PFSK-1 (cell line): ENCODE results near the gene GALNT18.

ENCODE experiments used
- FOXP2 ChIP-seq: optimal IDR thresholded peaks from 2 replicates; pipeline ENCODE3; 2011; ENCODE audit warnings: borderline replicate concordance, control low read depth, inconsistent platforms; ENCODE audit not compliant: insufficient read depth; ENCODE audit errors: extremely low read length, extremely low read depth
- POLR2AphosphoS5 ChIP-seq: IDR thresholded peaks from 2 replicates; pipeline ENCODE4 v1.6.1; 2012; ENCODE audit warnings: low read depth, mild to moderate bottlenecking, control low read depth, low read length, moderate library complexity
- REST ChIP-seq, 2 experiments: IDR thresholded peaks; 2 replicates each; pipeline versions ENCODE4 v1.6.1 to v1.8.0; 2011 to 2012; ENCODE audit warnings: low read depth in 2 of 2, low read length in 2 of 2, control low read depth in 1 of 2, inconsistent platforms in 1 of 2, mild to moderate bottlenecking in 1 of 2, moderate library complexity in 1 of 2; ENCODE audit not compliant: insufficient read depth in 1 of 2
- SIN3A ChIP-seq: IDR thresholded peaks from 2 replicates; pipeline ENCODE4 v1.6.1; 2012; ENCODE audit warnings: mild to moderate bottlenecking, low read length, moderate library complexity, borderline replicate concordance; ENCODE audit not compliant: insufficient read depth
- TAF1 ChIP-seq: IDR thresholded peaks from 2 replicates; pipeline ENCODE4 v1.6.1; 2012; ENCODE audit warnings: low read length, control low read depth, borderline replicate concordance; ENCODE audit not compliant: insufficient read depth

The GALNT18 gene

GRCh38 chr11:11433960-11434359 is 187.8 kb downstream of the GALNT18 start:
- no peak for TF ChIP-seq POLR2AphosphoS5

GRCh38 chr11:11432621-11433319 is 189.0 kb downstream of the GALNT18 start:
- no peak for TF ChIP-seq SIN3A
- TF ChIP-seq POLR2AphosphoS5, result no peak
- no peak for TF ChIP-seq REST (IDR thresholded peaks at IDR 0.05; ENCODE audit: insufficient read depth in 1 of 2, low read depth in 2 of 2, low read length in 2 of 2)
- no peak for TF ChIP-seq FOXP2
- TF ChIP-seq TAF1, result no peak

GRCh38 chr11:11430431-11430830 is 191.4 kb downstream of the GALNT18 start:
- TF ChIP-seq SIN3A, result no peak
- TF ChIP-seq POLR2AphosphoS5, result no peak
- no peak for TF ChIP-seq FOXP2
- TF ChIP-seq TAF1, result no peak
- TF ChIP-seq REST (IDR thresholded peaks at IDR 0.05; ENCODE audit: insufficient read depth in 1 of 2, low read depth in 2 of 2, low read length in 2 of 2), result no peak

- no peak for TF ChIP-seq TAF1
- no peak for TF ChIP-seq REST (IDR thresholded peaks at IDR 0.05; ENCODE audit: insufficient read depth in 1 of 2, low read depth in 2 of 2, low read length in 2 of 2)
- TF ChIP-seq POLR2AphosphoS5, result no peak
- no peak for TF ChIP-seq FOXP2
- no peak for TF ChIP-seq SIN3A
Observed at GRCh38 chr11:11428714-11429113, 193.1 kb downstream of the GALNT18 start.

GRCh38 chr11:11427542-11427941 is 194.3 kb downstream of the GALNT18 start:
- TF ChIP-seq FOXP2 (no peak), REST (IDR thresholded peaks at IDR 0.05; ENCODE audit: insufficient read depth in 1 of 2, low read depth in 2 of 2, low read length in 2 of 2) (no peak), TAF1 (no peak), SIN3A (no peak), POLR2AphosphoS5 (no peak)
